Epithelial cell of esophagus (primary cell): ENCODE measurements around the gene TARS3.

Experiments used
- DNase-seq: peaks from one replicate; pipeline ENCODE4 v3.0.0; 2010; ENCODE audit warnings: low read depth
- H3K4me3 ChIP-seq: 2 replicates; pipeline ENCODE4 v1.5.1; 2011; ENCODE audit warnings: mild to moderate bottlenecking, low read length, control low read depth
- CTCF ChIP-seq: IDR thresholded peaks from 2 replicates; pipeline ENCODE4 v1.5.1; 2011; ENCODE audit warnings: low read depth, mild to moderate bottlenecking, low read length, control low read depth, inconsistent platforms; ENCODE audit not compliant: insufficient read depth; ENCODE audit errors: missing control alignments

TARS3 gene

GRCh38 chr15:101697488-101697887, 26.8 kb downstream of the TARS3 start:
- TF ChIP-seq CTCF, result no peak
- DNase-seq, result no peak
- no peak overlapping the region for H3K4me3 ChIP-seq

GRCh38 chr15:101696829-101697228, 27.4 kb downstream of the TARS3 start:
- H3K4me3 ChIP-seq, result no peak overlapping the region
- no peak for TF ChIP-seq CTCF
- DNase-seq, result no peak

GRCh38 chr15:101694261-101694660, 30.0 kb downstream of the TARS3 start:
- no peak overlapping the region for H3K4me3 ChIP-seq
- peak; percentile 46 for DNase-seq
- TF ChIP-seq CTCF, result peak; percentile 16

DNA sequence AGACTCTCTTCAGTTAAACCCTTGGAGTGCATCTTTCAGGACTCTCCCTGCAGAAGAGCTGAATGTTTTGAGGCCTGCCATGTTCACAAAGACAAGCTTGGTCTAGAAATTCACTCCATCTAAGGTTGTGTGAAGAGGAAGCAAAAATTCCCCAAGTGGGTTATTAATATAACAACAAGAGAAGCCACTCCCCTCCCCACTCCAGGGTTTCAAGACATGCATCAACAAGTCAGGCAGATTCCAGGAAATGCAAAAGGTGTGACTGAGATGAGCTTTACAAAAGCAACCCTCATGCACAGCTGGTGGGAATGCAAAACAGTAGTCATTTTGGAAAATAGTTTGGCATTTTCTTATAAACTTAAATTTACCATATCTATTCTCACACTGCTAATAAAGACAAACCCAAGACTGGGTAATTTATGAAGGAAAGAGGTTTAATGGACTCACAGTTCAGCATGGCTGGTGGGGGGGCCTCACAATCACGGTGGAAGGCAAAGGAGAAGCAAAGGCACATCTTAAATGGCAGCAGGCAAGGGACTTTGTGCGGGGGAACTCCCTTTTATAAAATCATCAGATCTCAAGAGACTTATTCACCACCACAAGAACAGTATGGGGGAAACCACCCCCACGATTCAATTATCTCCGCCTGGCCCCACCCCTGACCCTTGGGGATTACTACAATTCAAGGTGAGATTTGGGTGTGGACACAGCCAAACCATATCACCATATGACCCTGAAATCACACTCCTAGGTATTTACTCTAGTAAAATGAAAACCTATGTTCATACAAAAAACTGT, 31.3 kb downstream of the TARS3 start:
- no peak overlapping the region for H3K4me3 ChIP-seq
- DNase-seq, result peak; percentile 94
- no peak for TF ChIP-seq CTCF

DNA sequence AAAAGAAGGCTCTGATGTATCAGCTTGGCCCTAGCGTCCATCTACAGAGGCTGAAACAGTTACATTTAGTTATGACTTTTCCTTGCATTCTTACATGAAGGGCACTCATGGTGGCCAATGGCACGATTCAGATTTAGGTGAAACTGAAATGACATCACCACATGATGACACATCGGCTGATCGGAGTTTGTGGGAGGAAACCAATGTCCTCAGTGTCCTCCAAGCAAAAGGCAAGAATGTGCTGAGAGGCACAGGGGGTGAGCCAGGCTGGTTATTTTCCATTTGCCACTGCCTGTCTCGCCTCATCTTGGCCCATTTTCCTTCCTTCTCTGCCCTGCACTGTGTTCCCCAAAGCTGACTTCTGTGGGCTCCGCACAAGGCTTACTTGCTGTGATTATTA, 34.4 kb downstream of the TARS3 start:
- H3K4me3 ChIP-seq, result no peak overlapping the region
- DNase-seq, result peak; percentile 62
- TF ChIP-seq CTCF, result no peak

DNA sequence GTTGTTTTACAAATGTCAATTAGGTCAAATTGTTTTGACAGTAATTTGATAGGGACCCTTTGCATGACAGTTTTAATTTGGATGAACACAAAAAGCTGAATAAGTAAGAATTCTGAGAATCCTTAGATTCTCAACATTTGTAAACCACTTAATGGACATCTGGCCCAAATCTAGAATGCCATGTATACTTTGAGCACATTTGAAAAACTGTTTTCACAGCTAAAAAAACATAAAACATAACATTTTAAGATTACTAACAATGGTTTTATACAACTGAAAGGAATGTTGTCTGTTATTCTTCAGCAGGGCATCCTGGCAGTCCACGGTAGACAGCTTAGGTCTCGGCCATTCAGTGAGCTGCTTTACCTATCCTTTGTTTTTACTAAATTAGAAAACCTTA, 37.6 kb downstream of the TARS3 start:
- DNase-seq, result no peak
- no peak for TF ChIP-seq CTCF
- no peak overlapping the region for H3K4me3 ChIP-seq

DNA sequence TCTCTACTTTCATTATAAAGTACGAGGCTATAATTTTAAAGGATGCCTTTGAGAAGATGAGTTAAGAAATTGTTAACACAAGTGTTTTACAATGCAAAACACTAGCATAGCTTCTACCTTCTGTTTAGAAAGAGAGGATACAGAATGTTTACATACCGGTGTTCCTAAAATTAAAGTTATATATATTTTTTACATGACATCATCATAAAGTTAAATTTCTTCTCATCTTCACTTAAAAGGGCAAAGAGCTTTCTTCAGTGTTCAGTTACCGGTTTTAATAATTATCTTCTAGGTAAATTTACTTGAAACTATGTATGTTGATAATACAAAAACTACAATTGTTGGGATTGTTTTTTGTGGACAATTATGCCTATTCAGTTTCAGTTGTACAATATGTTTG, 39.4 kb downstream of the TARS3 start:
- no peak for DNase-seq
- TF ChIP-seq CTCF, result no peak

More for the DNA sequence above, 39.4 kb downstream of the TARS3 start:
- H3K4me3 ChIP-seq, result no peak overlapping the region
